SK-N-SH treated with all-trans-retinoic acid at 6 μM for 48 hours (cell line): ENCODE measurements around the gene KIAA0319L.

Experiments
- ATAC-seq: fragments of 200-7000 bp; cut with Tn5 transposase; 3 replicates; pipeline ENCODE4 v1.9.1; 2020; ENCODE audit warnings: mild to moderate bottlenecking, moderate library complexity
- BACH2 ChIP-seq: fragments of 250-450 bp; sonication (Bioruptor Pico); IDR thresholded peaks from 2 replicates; pipeline ENCODE4 v1.9.0; 2021; ENCODE audit warnings: mild to moderate bottlenecking, borderline replicate concordance
- CREB5 ChIP-seq: fragments of 250-450 bp; sonication (Bioruptor Pico); IDR thresholded peaks from 2 replicates; pipeline ENCODE4 v1.5.1; 2020; ENCODE audit warnings: low read depth, mild to moderate bottlenecking, moderate library complexity
- CSDC2 ChIP-seq: fragments of 250-450 bp; sonication (Bioruptor Pico); IDR thresholded peaks from 2 replicates; pipeline ENCODE4 v1.5.0; 2020; ENCODE audit warnings: mild to moderate bottlenecking, moderate library complexity
- CSRNP3 ChIP-seq: fragments of 250-450 bp; sonication (Bioruptor Pico); IDR thresholded peaks from 2 replicates; pipeline ENCODE4 v1.5.1; 2021; ENCODE audit warnings: mild to moderate bottlenecking, moderate library complexity
- GLIS3 ChIP-seq: fragments of 250-450 bp; sonication (Bioruptor Pico); IDR thresholded peaks from 2 replicates; pipeline ENCODE4 v1.5.0; 2020; ENCODE audit warnings: mild to moderate bottlenecking, moderate library complexity
- ISL1 ChIP-seq: fragments of 250-450 bp; sonication (Bioruptor Pico); IDR thresholded peaks from 2 replicates; pipeline ENCODE4 v2.1.2; 2022; ENCODE audit warnings: mild to moderate bottlenecking, moderate library complexity
- OSR1 ChIP-seq: fragments of 250-450 bp; sonication (Bioruptor Pico); IDR thresholded peaks from 2 replicates; pipeline ENCODE4 v1.8.0; 2022; ENCODE audit warnings: moderate library complexity, mild to moderate bottlenecking, inconsistent platforms
- PATZ1 ChIP-seq: fragments of 250-450 bp; sonication (Bioruptor Pico); IDR thresholded peaks from 2 replicates; pipeline ENCODE4 v1.8.0; 2020; ENCODE audit warnings: mild to moderate bottlenecking, moderate library complexity, borderline replicate concordance
- PPARA ChIP-seq: fragments of 250-450 bp; sonication (Bioruptor Pico); IDR thresholded peaks from 2 replicates; pipeline ENCODE4 v1.5.0; 2020; ENCODE audit warnings: mild to moderate bottlenecking, borderline replicate concordance
- RARB ChIP-seq: fragments of 250-450 bp; sonication (Bioruptor Pico); IDR thresholded peaks from 2 replicates; pipeline ENCODE4 v1.8.0; 2021; ENCODE audit warnings: mild to moderate bottlenecking, moderate library complexity
- SNAI2 ChIP-seq: fragments of 250-450 bp; sonication (Bioruptor Pico); IDR thresholded peaks from 2 replicates; pipeline ENCODE4 v1.5.0; 2020; ENCODE audit warnings: mild to moderate bottlenecking, moderate library complexity
- TCF4 ChIP-seq: fragments of 250-450 bp; sonication (Bioruptor Pico); IDR thresholded peaks from 2 replicates; pipeline ENCODE4 v1.8.0; 2021; ENCODE audit warnings: mild to moderate bottlenecking, moderate library complexity, borderline replicate concordance
- TOX ChIP-seq: fragments of 250-450 bp; sonication (Bioruptor Pico); IDR thresholded peaks from 2 replicates; pipeline ENCODE4 v1.8.0; 2021; ENCODE audit warnings: mild to moderate bottlenecking, moderate library complexity, borderline replicate concordance
- ZC3H10 ChIP-seq: fragments of 250-450 bp; sonication (Bioruptor Pico); IDR thresholded peaks from 2 replicates; pipeline ENCODE4 v1.5.1; 2021; ENCODE audit warnings: mild to moderate bottlenecking, moderate library complexity
- ZFP3 ChIP-seq: fragments of 250-450 bp; sonication (Bioruptor Pico); IDR thresholded peaks from 2 replicates; pipeline ENCODE4 v1.5.0; 2020; ENCODE audit warnings: mild to moderate bottlenecking, moderate library complexity
- ZFP30 ChIP-seq: fragments of 450-650 bp; formaldehyde crosslinking; IDR thresholded peaks from 2 replicates; pipeline ENCODE4 v1.5.0; 2022; ENCODE audit warnings: mild to moderate bottlenecking, moderate library complexity
- ZNF565 ChIP-seq: fragments of 450-650 bp; formaldehyde crosslinking; conservative IDR thresholded peaks from 2 replicates; pipeline ENCODE4 v1.5.0; 2020; ENCODE audit warnings: low read depth, mild to moderate bottlenecking, moderate library complexity
- ZNF70 ChIP-seq: fragments of 450-650 bp; formaldehyde crosslinking; IDR thresholded peaks from 2 replicates; pipeline ENCODE4 v1.5.0; 2020; ENCODE audit warnings: mild to moderate bottlenecking, moderate library complexity
- ZNF8 ChIP-seq: fragments of 450-650 bp; formaldehyde crosslinking; IDR thresholded peaks from 2 replicates; pipeline ENCODE4 v1.5.0; 2020; ENCODE audit warnings: mild to moderate bottlenecking, moderate library complexity

Gene KIAA0319L

GRCh38 chr1:35554266-35555211 lies 2.7 kb downstream of the KIAA0319L start:
- no peak for TF ChIP-seq ZNF70
- peak; percentile 46; the same call in 1 of the 2 replicates for TF ChIP-seq TCF4 (CRISPR knock-in tag)
- TF ChIP-seq ZNF8 (CRISPR knock-in tag): no peak
- no peak for TF ChIP-seq TOX (CRISPR knock-in tag)
- TF ChIP-seq PATZ1 (CRISPR knock-in tag): no peak
- no peak for TF ChIP-seq GLIS3 (CRISPR knock-in tag)
- no peak for TF ChIP-seq BACH2 (CRISPR knock-in tag)
- 0 out of 2 replicates have a peak, but pooled peaks have one; percentile 9 for TF ChIP-seq ISL1 (CRISPR knock-in tag)
- ATAC-seq: no peak

- ATAC-seq: no peak
- TF ChIP-seq OSR1: no peak
- TF ChIP-seq CREB5: no peak
- TF ChIP-seq ZNF565: no peak
- no peak for TF ChIP-seq ZFP30 (CRISPR knock-in tag)
- TF ChIP-seq GLIS3 (CRISPR knock-in tag): no peak
- TF ChIP-seq ISL1 (CRISPR knock-in tag): no peak
- no peak for TF ChIP-seq ZNF8 (CRISPR knock-in tag)
- TF ChIP-seq CSRNP3 (CRISPR knock-in tag): no peak
- TF ChIP-seq RARB (CRISPR knock-in tag): no peak
- TF ChIP-seq ZC3H10 (CRISPR knock-in tag): no peak
Observed at GRCh38 chr1:35553851-35554250, 3.4 kb downstream of the KIAA0319L start.

GRCh38 chr1:35546614-35547013 lies 10.6 kb downstream of the KIAA0319L start:
- no peak for ATAC-seq
- TF ChIP-seq CSDC2 (no peak), RARB (CRISPR knock-in tag) (no peak), ZNF70 (no peak), ISL1 (CRISPR knock-in tag) (no peak), SNAI2 (no peak), GLIS3 (CRISPR knock-in tag) (no peak), PPARA (CRISPR knock-in tag) (no peak), ZFP3 (no peak), TCF4 (CRISPR knock-in tag) (no peak), ZC3H10 (CRISPR knock-in tag) (no peak), ZFP30 (CRISPR knock-in tag) (no peak), PATZ1 (CRISPR knock-in tag) (no peak), BACH2 (CRISPR knock-in tag) (no peak), CSRNP3 (CRISPR knock-in tag) (no peak), ZNF565 (no peak), TOX (CRISPR knock-in tag) (no peak), CREB5 (no peak)
